Type B pancreatic cell (in vitro differentiated cells): Measurements from ENCODE around the gene KCNC3. TPM values are rescaled to one million over a fixed set of nuclear protein-coding genes. Genes with fewer than 3 reads are reported as not detected.

Experiments
- DNase-seq: peaks from one replicate; pipeline ENCODE4 v3.0.0; 2021; ENCODE audit warnings: mixed read lengths; ENCODE audit not compliant: unreplicated experiment; ENCODE audit errors: extremely low spot score
- H3K27ac Mint-ChIP-seq: 2 replicates; pipeline ENCODE4 v1.8.0; 2021; ENCODE audit warnings: mild to moderate bottlenecking, mixed read lengths
- H3K27me3 Mint-ChIP-seq: 2 replicates; pipeline ENCODE4 v1.8.0; 2021; ENCODE audit warnings: mixed read lengths
- H3K36me3 Mint-ChIP-seq: 2 replicates; pipeline ENCODE4 v1.8.0; 2021; ENCODE audit warnings: mixed read lengths
- H3K4me1 Mint-ChIP-seq: one replicate; pipeline ENCODE4 v1.8.0; 2021; ENCODE audit warnings: mixed read lengths; ENCODE audit not compliant: unreplicated experiment
- H3K4me3 Mint-ChIP-seq: 2 replicates; pipeline ENCODE4 v1.8.0; 2021; ENCODE audit warnings: mild to moderate bottlenecking, mixed read lengths
- H3K9me3 Mint-ChIP-seq: 2 replicates; pipeline ENCODE4 v1.8.0; 2021; ENCODE audit warnings: mixed read lengths
- total RNA-seq: library from RNA; stranded (reverse); gene quantifications from 2 replicates; pipeline ENCODE4 v1.2.1, GENCODE V29; 2021; ENCODE audit warnings: low replicate concordance
- TF ChIP-seq, protein P1 (sequence below): fragments of 200-600 bp; sonication (generic); conservative IDR thresholded peaks from 2 replicates; pipeline ENCODE4 v1.5.0; 2021; ENCODE audit warnings: antibody characterized with exemption, mild to moderate bottlenecking

The KCNC3 gene
- total RNA-seq, 1 donor from 2014 or later: 9.5 TPM

- no peaks in the 10 kb centered on the region for H3K36me3 Mint-ChIP-seq
- H3K27ac Mint-ChIP-seq: no peak overlapping the region
- TF ChIP-seq, protein P1, sequence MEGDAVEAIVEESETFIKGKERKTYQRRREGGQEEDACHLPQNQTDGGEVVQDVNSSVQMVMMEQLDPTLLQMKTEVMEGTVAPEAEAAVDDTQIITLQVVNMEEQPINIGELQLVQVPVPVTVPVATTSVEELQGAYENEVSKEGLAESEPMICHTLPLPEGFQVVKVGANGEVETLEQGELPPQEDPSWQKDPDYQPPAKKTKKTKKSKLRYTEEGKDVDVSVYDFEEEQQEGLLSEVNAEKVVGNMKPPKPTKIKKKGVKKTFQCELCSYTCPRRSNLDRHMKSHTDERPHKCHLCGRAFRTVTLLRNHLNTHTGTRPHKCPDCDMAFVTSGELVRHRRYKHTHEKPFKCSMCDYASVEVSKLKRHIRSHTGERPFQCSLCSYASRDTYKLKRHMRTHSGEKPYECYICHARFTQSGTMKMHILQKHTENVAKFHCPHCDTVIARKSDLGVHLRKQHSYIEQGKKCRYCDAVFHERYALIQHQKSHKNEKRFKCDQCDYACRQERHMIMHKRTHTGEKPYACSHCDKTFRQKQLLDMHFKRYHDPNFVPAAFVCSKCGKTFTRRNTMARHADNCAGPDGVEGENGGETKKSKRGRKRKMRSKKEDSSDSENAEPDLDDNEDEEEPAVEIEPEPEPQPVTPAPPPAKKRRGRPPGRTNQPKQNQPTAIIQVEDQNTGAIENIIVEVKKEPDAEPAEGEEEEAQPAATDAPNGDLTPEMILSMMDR: no peak
- peaks cover 37% of the 10 kb centered on the region for H3K27me3 Mint-ChIP-seq
- H3K4me1 Mint-ChIP-seq: peaks cover 8% of the 10 kb centered on the region
- H3K4me3 Mint-ChIP-seq: no peak overlapping the region
- H3K9me3 Mint-ChIP-seq: no peaks in the 10 kb centered on the region
- DNase-seq: no peak
Measured at GRCh38 chr19:50322234-50322633, 6.9 kb downstream of the KCNC3 start.

DNA sequence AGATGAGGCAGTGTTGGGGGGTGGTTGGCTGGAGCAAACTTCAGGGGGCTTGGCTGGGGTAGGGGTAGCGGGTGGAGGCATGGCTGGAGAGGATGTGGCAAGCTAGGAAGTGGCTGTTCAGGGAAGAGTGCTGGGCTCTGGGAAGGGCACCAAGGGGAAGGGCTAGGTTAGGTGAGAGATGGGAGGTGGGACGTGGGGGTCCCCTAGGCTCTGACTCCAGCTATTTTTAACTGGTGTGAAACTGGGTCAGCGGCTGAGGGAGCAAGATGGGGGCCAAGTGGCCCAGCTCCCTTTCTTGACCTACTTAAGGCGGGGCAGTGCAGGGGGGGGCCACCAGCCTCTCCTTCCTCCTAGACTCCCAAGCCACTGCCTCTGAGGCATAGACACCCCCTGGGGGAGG, 7.3 kb downstream of the KCNC3 start:
- Mint-ChIP-seq H3K4me3 (no peak overlapping the region), H3K36me3 (no peaks in the 10 kb centered on the region), H3K27me3 (peaks cover 33% of the 10 kb centered on the region), H3K9me3 (no peaks in the 10 kb centered on the region), H3K27ac (no peak overlapping the region), H3K4me1 (peaks cover 4% of the 10 kb centered on the region)
- no peak for DNase-seq
- TF ChIP-seq, protein P1: no peak

DNA sequence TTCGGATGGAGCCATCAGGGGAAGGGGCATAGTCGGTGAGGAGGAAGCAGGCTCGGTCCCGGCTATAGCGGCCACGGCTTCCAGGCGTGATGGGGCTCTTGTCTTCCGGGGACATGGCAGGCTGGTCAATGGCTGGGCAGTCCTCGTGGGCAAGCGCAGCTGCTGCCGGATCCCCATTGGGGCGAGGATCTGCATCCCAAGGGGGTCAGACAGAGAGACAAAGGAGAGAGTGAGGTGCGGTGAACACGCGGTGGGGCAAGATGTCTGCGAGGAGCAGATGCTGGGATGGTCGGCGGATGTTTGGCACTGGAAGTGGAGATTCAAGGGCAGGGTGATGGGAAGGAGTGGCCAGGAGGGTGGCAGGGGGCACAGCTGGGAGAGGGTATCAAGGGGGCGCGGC, 8.6 kb downstream of the KCNC3 start:
- Mint-ChIP-seq H3K9me3 (no peaks in the 10 kb centered on the region), H3K4me1 (no peaks in the 10 kb centered on the region), H3K27me3 (peaks cover 34% of the 10 kb centered on the region), H3K27ac (no peak overlapping the region), H3K4me3 (no peak overlapping the region), H3K36me3 (no peaks in the 10 kb centered on the region)
- no peak for DNase-seq
- TF ChIP-seq, protein P1: no peak

DNA sequence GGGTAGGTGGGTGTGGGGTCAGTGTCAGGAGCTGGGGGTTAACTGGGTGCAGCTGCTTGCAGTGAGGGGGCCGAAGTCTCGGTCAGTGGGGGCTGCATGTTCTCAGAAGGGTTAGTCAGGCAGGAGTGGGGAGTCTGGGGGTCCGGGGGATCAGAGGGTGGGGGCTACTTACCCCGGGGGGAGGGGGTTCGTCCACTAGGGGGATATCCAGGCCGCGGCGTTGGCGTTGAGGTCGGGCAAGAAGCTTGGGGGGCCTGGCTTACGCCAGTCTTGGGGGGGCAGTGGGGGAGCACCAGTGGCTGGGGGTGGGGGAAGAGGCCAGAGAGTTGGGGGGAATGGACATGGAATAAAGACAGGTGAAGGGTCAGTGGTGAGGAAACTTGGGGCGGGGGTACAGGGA, 9.1 kb downstream of the KCNC3 start:
- DNase-seq: no peak
- no peak overlapping the region for H3K27ac Mint-ChIP-seq
- H3K9me3 Mint-ChIP-seq: no peaks in the 10 kb centered on the region
- TF ChIP-seq, protein P1: no peak
- no peak overlapping the region for H3K4me3 Mint-ChIP-seq
- H3K27me3 Mint-ChIP-seq: peaks cover 37% of the 10 kb centered on the region
- peaks cover 2% of the 10 kb centered on the region for H3K4me1 Mint-ChIP-seq
- H3K36me3 Mint-ChIP-seq: no peaks in the 10 kb centered on the region

GRCh38 chr19:50319156-50319555, 10.0 kb downstream of the KCNC3 start:
- DNase-seq: no peak
- Mint-ChIP-seq H3K36me3 (no peaks in the 10 kb centered on the region), H3K27ac (peak overlapping the region; percentile 63), H3K9me3 (no peaks in the 10 kb centered on the region), H3K4me1 (peaks cover 5% of the 10 kb centered on the region), H3K4me3 (no peak overlapping the region), H3K27me3 (peaks cover 38% of the 10 kb centered on the region)
- TF ChIP-seq, protein P1: no peak

DNA sequence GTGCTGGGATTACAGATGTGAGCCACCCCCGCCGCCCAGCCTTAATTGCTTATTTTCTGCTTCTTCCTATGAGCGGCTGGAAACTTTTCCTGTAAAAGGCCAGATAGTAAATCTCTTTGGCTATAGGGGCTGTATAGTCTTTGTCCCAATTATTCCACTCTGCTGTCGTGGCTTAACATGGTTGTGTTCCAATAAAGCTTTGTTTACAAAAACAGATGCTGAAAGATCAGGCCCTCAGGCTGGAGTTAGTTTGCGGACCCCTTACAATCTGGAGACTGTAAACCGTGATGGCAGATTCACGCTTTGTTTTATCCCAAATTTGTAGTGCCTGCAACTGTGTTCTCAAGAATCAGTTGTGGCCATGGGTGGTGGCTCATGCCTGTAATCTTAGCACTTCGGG, 10.7 kb downstream of the KCNC3 start:
- peaks cover 5% of the 10 kb centered on the region for H3K4me1 Mint-ChIP-seq
- H3K36me3 Mint-ChIP-seq: no peaks in the 10 kb centered on the region
- no peak overlapping the region for H3K27ac Mint-ChIP-seq
- H3K9me3 Mint-ChIP-seq: no peaks in the 10 kb centered on the region
- H3K4me3 Mint-ChIP-seq: no peak overlapping the region
- DNase-seq: no peak
- TF ChIP-seq, protein P1: no peak
- peaks cover 45% of the 10 kb centered on the region for H3K27me3 Mint-ChIP-seq
